GM18499 (cell line): ENCODE measurements around the gene FGF11.

Experiments used
- ATAC-seq: cut with Tn5 transposase; IDR thresholded peaks from one replicate; pipeline ENCODE4 v1.9.1; 2021; ENCODE audit warnings: moderate number of reproducible peaks; ENCODE audit not compliant: insufficient read depth, unreplicated experiment

FGF11 gene

DNA sequence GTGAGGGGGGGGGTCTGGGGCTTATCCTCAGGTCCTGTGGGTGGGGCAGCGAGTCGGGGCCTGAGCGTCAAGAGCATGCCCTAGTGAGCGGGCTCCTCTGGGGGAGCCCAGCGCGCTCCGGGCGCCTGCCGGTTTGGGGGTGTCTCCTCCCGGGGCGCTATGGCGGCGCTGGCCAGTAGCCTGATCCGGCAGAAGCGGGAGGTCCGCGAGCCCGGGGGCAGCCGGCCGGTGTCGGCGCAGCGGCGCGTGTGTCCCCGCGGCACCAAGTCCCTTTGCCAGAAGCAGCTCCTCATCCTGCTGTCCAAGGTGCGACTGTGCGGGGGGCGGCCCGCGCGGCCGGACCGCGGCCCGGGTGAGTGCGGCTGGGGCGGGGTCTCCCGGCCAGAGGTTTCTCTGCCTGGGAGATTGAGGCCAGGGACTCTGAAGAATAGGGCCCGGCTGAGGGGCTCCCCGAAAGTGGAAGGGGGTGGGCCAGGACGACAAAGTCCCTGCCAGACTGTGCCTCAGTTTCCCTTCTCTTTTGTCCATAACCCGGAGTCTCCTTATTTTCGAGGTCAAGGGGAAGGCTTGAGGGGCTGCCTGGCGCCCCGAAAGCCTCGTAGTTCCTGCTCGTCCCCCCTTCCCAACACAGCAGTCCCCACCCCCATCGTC lies at the start of gene FGF11:
Gene FGF11, plus strand, starts transcription at position 51 of the 651 bp plus-strand sequence. Its CDS starts 109 bp downstream, at position 160.
- no peak for ATAC-seq

DNA sequence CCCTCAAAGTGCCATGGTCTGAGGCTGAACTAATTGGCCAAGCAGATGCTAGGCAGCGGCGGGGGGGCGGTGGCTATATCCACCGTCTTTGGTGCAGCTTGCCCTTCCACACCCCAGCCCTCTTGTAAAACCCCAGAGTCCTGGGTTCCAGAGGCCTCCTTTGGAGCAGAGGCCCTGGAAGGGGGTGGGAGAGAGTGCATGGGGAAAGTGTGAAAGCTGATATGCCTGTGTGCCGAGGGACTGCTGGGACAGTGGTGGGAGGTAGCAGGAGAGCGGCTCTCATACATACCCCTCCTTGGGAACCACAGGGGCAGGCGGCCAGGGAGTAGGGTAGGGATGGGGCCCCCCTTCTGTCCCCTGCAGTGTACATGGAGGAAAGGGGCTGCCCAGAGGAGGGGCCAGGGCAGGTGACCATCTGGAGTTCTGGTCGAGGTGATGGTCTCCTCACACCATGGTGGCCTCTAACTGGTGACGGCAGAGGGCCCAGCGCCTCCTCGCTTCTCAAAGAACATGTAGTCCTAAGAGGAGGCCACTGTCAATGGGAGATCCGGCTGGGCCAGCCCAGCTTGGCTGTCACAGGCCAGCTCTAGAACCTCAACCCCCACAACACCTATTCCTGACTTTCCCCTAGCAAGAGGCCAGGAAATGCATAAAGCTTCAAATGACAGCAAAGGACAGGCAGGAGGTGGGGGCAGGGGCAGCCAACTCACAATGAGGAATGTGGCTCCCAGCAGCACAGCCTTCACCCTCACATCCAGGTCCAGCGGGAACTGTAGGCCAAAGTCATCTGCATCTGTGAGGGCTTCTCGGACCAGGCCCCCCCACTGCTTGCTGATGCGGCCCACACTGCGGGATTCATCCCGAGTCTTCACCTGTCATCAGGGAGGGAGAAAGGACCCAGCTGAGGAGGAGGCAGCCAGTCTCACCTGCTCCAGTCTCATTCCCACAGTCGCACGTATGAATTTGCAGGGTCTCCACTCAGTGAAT lies 49.1 kb upstream of the FGF11 start:
- ATAC-seq: no peak

DNA sequence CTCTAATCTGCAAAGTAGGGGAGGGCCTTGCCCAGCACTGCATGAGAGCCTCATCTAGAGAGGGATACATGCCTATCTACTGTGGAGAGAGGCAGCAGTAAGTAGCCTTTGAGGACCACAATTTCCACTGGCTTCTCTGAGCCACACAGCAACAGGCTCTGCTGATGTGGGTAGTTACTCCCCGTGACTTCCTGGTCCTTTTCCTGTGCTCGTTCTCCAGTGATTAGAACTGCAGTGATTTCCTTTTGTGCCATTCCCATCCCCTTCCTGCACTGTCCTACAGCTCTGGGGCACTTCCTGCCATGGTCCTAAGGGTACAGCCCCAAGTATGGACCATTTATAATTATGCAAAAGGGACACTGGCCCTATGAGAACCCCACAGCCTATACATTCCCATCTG lies 48.0 kb upstream of the FGF11 start:
- ATAC-seq: no peak

DNA sequence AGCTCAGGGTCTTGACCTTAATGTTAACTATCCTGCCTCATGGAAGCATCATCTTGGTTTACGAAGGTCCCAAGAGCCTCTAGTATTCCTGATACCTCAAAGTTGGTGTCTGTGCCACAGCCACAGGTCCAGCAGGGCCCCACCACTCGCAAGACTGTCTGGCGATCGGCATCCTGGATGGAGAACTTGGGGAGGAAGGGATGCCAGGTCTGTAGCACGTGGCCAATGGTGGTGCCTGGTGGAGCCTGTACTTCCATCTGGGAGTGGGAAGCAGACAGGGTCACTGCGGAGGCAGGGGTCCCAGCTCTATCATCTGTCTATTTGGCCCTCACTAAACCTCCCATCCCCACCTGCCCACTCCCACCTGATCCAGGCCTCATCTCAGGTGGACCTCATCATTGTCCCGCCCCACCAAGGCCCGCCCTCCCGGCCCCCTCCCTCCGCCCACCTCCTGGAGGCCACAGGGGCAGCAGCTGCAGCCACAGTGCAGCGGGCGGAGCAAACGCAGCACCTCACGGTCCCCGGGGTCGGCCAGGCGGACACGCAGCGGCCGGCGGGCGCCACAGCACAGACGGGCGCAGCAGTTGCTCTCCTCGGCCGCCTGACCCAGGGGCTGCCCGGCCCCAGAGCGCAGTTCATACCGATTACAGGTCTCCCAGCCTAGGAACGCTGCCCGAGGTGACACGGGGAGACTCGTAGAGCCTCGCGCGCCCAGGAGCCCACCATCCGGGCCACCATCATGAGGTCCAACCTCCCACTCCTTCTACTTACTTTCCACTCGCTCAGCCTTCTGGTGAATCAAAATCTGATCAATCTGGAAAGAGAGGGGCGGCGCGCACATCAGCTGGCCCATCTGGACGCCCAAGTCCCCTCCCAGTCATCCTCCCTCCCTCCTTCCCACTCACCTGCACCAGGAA lies 46.4 kb upstream of the FGF11 start:
- ATAC-seq: no peak

DNA sequence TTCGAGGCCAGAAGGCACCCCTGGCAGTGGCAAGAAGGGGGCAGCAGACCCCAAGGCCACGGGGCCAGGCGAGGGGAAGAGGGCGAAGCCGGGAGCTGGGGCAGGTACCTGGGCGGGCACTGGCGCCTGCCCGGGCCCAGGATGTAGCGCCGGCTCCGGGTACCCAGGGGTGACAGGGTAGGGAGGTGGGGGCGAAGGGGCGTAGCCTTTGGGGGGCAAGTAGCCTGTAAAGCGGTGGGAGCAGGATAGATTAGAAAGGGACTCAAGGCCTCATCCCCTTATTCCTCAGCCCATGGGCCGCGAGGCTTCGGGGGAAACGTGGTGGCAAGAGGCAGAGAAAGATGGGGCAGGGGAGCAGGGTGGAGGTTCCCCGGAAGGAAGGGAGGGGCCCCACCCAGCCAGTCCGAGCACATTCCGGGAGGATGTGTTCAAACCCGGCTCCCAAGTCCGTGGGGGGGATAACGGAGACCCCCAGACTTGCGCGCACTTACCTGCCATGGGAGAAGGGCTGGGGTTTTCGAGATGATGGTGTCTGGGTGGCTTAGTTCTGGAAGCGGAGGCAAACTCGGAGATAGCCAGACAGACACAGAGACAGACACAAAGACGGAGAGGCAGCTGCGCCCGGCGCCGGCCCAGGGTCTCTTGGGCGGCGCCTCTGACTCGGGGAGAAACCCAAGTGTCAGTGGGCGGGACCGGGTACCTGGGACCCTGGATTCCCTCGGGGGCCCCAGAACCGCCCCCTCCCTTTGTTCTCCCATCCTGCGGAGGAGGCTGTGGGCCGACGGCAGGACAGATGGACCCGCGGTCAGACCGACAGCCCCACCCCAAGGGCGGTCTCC lies 45.5 kb upstream of the FGF11 start:
- peak; percentile 28 for ATAC-seq

DNA sequence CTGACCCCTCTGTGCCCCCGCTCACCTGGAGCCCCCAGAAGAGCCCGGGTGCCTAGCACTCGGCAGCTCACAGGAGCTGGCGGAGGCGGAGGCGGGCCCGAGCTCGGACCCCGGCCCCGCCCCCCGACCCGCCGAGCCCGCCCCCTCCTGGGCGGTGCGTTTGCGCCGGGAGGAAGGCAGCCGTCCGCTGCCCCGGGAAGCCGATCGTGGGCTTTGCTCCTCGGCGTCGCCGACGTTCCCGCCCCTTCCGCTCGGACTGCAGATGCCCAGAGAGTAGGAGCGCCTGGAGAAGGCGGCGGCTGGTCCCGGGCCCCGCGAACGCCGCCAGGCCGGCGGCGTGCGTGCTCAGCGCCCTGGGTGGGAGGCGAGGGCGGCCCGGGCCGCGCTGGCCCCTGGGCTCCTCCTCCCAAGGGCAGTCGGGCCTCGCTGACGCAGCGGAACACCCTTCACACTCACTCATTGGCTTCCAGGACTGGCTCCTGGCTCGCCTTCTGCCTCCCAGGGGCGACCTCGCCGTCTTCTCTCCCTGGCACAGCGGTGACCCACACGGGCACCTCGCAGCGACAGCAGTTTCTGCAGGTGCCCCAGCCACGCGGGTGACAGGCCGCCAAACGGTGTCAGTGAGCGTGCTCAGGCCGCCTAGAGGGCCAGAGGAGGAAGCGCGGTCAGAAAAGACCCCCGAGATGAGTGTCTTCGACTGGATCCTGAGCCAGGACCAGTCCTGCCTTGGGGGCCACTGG lies 44.7 kb upstream of the FGF11 start, which contains the start of gene PLSCR3:
Gene PLSCR3, minus strand, starts transcription at position 74 of the 740 bp plus-strand sequence. CDS start 415 bp downstream, outside the sequence.
- peak; percentile 49 for ATAC-seq

DNA sequence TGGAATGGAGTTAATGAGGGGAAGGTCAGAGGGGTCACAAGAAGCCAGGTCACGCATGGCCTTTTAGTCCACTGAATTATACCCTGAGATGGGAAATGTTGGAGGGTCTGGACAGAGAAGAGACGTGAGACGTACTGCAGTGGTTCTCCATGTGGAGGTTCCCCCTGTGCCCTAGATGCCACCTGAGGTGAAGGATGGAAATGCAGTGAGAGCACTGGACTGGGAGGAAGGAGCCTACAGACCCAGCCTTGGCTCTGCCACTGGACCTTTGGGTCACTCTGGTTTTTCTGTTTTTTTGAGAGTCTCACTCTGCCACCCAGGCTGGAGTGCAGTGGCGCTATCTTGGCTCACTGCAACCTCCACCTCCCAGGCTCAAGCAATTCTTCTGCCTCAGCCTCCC lies 43.2 kb upstream of the FGF11 start:
- ATAC-seq: no peak

DNA sequence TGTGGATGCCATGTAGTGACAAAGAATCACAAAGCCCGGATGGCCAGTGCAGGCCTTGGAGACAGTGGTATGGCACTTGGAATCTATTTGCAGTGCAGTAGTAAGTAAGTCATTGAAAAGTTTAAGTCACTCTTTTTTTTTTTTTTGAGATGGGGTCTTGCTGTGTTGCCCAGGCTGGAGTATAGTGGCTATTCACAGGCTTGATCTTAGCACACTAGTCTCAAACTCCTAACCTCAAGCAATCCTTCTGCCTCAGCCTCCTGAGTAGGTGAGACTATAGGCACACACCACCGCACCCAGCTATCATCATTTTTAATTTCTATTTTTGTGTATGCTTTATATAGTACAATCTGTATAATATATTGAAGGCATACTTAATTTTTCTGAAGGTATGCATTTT lies 40.7 kb upstream of the FGF11 start:
- ATAC-seq: no peak

DNA sequence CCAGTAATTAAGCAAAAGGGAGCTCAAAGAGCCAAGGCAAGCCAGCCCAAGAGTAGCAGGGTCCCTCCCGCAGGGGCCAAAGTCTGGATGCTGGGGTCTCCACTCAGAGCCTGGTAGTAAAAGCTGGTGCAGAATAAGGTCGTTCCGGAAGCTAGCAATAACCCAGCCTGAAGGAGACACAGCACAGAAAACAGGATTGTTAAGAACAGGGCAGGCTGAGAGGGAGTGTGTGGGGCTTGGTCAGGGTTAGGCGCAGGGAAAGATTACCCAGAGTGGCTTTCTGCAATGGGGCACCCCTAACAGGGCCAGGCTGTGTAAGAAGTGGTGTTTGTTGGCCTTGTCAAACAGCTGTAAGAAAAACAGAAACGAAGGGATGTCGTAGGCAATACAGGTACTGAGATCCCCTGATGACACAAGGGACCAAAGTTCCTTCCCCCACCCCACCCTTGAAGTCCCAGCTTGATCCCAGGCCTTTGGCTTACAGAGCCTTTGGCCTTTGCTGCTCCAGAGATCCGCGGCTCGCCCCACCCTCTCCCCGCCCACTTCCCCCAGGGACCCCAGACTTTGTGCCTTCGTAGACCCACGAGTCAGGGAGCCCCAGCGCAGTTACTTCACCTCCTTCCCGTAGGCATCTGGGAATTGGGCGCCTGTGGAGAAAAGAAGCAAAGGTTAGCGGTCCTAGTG lies 36.1 kb upstream of the FGF11 start:
- ATAC-seq: no peak

DNA sequence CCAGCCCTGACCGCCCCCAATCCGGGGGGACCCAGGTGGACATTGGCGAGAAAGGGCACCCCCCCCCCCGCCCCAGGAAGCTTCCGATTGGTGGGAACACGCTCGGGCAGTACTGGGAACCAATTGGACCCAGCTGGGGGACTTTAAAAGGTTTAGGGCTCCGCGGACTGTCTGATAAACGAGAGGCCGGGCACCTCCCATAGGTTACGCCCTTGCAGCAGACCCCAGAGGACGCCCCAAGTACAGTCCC lies 35.7 kb upstream of the FGF11 start:
- ATAC-seq: no peak

DNA sequence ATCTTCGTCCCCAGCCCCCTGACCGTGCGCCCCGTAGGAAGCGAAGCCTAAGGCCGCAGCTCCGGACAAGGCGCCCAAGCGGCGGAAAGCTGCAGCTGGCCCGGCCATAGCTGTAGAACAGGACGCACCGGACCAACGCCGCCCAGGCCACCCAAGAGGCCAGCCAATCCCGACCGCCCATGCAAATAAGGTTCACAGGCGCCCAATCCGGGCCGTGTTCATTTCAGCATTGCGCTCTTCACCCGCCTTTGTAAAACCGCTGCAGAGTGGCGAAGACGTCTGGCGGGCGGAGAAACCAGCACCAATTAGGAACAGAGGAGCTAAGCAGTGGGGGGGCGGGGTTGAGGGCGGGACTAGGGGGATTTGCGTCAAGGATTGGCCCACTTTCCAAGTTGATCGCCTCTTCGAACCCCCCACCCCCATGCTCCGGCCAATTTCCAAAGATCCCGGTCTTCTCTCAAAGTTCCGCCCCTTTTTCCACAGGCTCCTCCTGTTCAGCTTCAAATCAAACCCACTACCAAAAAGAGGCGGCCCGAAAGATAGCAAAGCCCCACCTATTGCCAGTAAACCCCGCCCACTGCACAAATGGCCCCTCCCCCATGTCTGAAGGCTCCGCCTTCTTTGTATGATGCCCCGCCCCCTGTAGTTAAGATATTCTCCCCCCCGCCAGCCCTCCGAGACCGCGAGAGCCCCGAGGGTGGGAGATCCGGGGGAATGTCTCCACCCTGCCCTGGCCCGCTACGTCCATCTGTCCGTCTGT lies 35.2 kb upstream of the FGF11 start, which contains the start of gene TMEM256:
Gene TMEM256, minus strand, starts transcription at position 121 of the 760 bp plus-strand sequence. Its CDS starts 13 bp downstream, at position 108.
- ATAC-seq: peak; percentile 64

DNA sequence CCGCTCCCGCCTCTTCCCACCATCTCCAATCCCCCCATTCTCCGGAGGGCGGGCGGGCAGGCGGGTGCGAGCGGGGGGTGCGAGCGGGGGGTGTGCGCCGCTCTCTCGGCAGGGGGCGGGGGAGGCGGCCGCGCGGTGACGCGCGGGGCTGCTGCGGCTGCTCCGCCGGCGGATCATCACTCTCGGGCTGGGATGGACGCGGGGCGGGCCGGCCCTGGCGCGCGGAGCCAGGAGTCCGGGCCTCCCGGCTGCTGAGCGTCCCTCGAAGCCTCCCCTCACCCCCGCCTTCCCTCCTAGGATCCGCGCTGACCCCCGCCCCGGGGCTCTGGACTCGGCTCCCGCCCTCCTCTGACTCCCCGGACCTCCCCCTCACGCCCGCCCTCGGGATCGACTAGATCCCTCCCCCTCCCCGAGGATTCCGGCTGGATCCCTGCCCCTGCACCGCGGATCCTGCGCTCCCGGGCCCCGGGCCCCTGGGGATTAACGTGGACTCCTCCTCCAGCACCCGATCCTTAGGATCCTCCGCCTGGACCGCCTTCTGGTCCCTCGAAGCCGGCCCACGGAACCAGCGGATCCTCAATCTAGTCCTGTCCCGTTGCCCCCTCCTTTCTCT lies 34.5 kb upstream of the FGF11 start:
- ATAC-seq: no peak

DNA sequence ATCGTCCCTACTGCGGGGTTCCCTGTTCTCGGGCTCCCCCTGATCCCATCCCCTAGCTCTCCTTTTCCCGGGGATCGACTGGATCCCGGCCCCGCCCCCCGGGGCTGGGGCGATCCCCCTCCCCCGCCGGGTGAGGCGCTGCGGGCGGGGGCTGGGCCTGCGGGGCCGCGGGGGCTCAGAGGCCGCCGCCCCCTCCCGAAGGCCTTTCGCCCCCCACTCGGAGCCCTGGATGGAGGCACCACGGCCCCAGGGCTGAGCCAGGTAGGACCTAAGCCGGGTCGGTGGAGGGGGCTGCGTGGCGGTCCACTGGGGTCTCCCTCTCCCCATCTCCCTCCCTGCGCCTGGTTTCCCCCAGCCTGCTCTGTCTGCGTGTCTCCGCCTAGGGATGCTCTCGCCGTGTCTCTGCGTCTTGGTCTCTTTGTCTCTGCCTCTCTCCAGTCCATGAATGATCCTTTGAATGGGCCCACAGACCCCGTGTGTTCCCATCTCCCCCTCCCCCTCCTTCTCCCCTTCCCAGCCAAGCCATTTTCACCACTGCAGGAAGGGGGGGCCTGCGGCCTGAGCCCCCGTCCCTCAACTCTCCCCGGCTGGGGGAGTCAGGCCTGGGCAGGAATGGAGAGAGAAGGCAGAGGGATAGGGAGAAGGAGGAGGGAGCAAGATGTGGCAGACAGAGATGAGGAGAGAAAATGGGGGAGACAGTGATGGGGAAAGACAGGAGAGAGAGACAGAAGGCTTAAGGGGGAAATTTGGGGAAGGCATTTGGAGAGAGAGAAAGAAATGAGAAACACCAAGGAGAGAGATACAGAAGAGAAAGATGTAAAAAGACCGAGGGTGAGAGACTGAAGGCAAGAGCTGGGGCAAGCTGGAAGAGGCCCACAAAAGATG lies 33.7 kb upstream of the FGF11 start:
- ATAC-seq: no peak

DNA sequence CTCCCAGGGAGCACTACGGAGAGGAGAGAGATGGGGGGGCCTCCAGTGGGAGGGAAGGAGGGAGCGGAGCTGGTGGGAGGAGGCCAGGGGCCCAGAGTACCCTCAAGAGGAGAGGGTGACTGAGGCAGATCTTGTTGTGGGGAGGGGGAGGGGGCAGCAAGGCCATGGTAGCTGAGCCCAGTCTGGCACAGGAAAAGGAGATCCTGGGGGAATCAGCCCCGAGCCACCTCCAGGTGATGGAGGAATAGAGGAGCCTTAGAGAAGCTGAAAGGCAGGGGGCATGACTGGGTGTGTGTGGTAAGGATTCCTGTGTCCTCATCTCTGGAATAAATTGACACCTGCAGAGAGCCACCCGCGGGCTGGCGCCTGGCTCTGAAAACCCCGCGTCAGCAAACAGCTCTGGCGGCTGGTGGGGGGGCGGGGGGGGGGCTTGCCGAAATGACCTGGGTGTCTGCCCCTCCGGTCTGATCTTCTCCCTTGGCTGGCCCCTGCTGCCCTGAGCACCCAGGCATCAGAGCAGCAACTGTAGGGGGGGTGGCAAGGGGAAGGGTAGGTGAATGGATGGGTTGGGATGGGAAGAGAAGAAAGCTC lies 33.0 kb upstream of the FGF11 start:
- no peak for ATAC-seq

DNA sequence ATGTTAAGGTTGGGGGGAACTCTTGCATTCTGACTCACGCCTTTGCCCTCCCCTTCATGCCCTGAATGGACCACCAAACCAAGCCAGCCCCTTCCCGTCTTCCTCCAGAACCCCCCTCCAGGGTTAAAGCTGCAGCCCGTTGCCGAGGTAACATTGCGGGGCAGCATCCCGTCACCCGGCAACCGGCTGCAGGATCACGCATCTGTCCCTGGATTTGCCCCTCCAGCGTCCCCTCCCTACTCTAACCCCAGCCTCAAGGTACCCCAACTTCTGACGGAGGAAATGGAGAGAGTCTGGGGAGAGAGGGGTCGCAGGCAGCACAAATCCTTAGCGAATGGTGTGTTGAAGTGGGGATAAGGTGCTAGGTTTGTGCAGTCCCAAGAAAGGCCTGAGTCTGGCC lies 32.2 kb upstream of the FGF11 start:
- no peak for ATAC-seq
